ENCODE data around the gene RPS5. TPM values are rescaled to one million over a fixed set of nuclear protein-coding genes. Genes with fewer than 3 reads are reported as not detected.

Gene RPS5
- total and polyA plus RNA-seq, 9 of the 15 experiments (the other 6 are each of a cell fraction or from before 2014, with no cell fraction given) = 1,228 to 3,570 (median 2,484) TPM

GRCh38 chr19:58346961-58347929, 39.8 kb upstream of the RPS5 start (continued):
- TF ChIP-seq GABPB1 (CRISPR knock-in tag; IDR thresholded peaks at IDR 0.05) = peak; percentile 60
- peak; percentile 63; the same call in 1 of the 2 replicates for TF ChIP-seq KLF1 (tag; IDR thresholded peaks at IDR 0.05)
- 0 out of 2 replicates have a peak, but pooled peaks have one; percentile 10 for TF ChIP-seq E2F4 (CRISPR knock-in tag; IDR thresholded peaks at IDR 0.05; ENCODE audit: low read depth)
- no peak for TF ChIP-seq HIVEP1 (CRISPR knock-in tag; IDR thresholded peaks at IDR 0.05)
- no peak for TF ChIP-seq SNIP1 (IDR thresholded peaks at IDR 0.05; ENCODE audit: low read depth)
- 0 out of 2 replicates have a peak, but pooled peaks have one; percentile 60 for TF ChIP-seq KAT7 (CRISPR knock-in tag; IDR thresholded peaks at IDR 0.05; ENCODE audit: borderline replicate concordance)
- no peak for TF ChIP-seq SOX6 (IDR thresholded peaks at IDR 0.05)
- TF ChIP-seq TFAP4 (CRISPR knock-in tag; IDR thresholded peaks at IDR 0.05; ENCODE audit: borderline replicate concordance) = peak; percentile 44; the same call in 1 of the 2 replicates
- no peak for TF ChIP-seq PTTG1 (tag; IDR thresholded peaks at IDR 0.05; ENCODE audit: low read depth)
- TF ChIP-seq PHF20 (IDR thresholded peaks at IDR 0.05; ENCODE audit: partially characterized antibody) = no peak
- peak; percentile 57; the same call in 1 of the 2 replicates for TF ChIP-seq ATF7 (IDR thresholded peaks at IDR 0.05)
- no peak for TF ChIP-seq CBX2 (IDR thresholded peaks at IDR 0.05; ENCODE audit: insufficient read depth, low read length, poor library complexity, severe bottlenecking)
- no peak for TF ChIP-seq SMARCC2 (IDR thresholded peaks at IDR 0.05; ENCODE audit: low read depth)
- TF ChIP-seq VEZF1 (CRISPR knock-in tag; IDR thresholded peaks at IDR 0.05) = peak; percentile 57; the same call in 1 of the 2 replicates
- peak; percentile 67 for TF ChIP-seq RBFOX2 (IDR thresholded peaks at IDR 0.05; ENCODE audit: low read depth, low read length)
